ENCODE data around the gene DRC7. TPM values are rescaled to one million over a fixed set of nuclear protein-coding genes. Genes with fewer than 3 reads are reported as not detected.

DRC7 gene
- total RNA-seq, 8 experiments from 2014 or later = 0.49 to 7.4 (median 0.63) TPM; not detected in 1

DNA sequence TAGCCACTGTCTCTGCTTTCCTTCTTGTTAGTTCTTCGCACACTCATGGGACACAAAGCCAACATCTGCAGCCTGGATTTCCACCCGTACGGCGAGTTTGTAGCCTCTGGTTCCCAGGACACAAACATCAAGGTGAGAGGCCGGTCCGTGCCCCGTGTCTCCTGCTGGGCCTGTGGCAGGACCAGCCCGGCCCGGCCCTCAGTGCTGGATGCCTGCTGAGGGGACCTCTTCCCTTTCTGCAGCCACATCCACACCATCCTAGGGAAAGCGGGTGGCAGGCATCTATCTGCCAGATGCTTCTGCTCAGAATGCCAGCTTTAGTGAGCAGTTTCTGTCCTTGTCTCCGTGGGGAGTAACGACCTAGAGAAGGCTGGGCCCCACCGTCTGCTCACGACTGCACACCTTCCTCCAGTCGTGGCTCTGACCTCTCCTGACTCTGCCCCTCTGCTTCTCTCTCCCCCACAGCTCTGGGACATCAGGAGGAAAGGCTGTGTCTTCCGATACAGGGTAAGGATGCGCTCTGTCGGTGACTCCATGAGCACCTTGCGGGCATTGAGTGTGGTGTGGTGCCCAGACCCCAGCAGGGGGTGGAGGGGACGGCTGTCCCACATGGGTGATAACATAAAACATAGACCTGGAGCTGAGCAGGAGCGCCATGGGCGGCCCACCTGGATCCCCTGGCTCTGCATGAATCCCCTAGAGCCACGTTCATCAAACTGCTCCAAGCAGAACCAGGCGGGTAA, 56.4 kb downstream of the DRC7 start:
- Histone ChIP-seq H3K27ac (no peak overlapping the region), H3K4me1 (replicated peaks in 1 of 2) (no peaks in the 10 kb centered on the region), H3K4me3 (no peak overlapping the region)
- in situ Hi-C loops (cut with MboI; ENCODE audit: low pct_unique_long_range_greater_than_20kb in 2 of 9, low sequenced_read_pairs in 9 of 9, unreplicated experiment in 9 of 9) = loop anchor here in 2 of 9 experiments (10.0 to 25.0 kb wide), 3 partner anchors 114 to 261 kb away; partner anchors contain the start of genes USB1 (in 1 of the 2) and ZNF319 (in 1 of the 2)
- WGBS, 10 experiments = 70 to 100% (median 86%) methylated on average over 2 to 14 of the region's 24 CpGs; no CpG with 5 or more reads in 3 of the 10 experiments
- ATAC-seq (replicated peaks in 6 of 8) = no peak

DNA sequence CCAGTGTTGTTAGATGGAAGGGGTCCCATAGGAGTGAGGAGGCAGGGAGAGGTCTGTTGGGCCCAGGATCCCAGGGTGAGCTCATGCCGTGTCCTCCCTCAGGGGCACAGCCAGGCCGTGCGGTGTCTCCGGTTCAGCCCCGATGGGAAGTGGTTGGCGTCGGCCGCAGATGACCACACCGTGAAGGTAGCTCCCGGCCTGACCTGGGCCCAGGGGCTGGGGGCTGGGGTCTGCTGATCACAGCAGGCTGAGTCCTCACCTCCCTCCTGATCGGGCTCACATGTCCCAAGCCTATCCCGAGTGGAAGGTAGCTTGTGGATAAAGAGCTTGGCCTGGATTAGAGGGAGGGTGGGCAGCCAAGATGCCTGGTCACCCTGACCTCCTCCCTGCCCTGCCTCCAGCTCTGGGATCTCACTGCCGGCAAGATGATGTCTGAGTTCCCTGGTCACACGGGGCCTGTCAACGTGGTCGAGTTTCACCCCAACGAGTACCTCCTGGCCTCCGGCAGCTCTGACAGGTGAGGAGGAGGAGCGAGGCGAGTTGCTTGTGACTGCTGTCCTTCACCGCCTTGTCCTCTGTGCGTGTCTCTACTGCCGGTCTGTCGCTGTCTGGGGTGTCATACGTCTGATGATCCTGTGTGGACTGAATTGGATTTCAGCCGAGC, 57.1 kb downstream of the DRC7 start:
- Histone ChIP-seq H3K4me1 (replicated peaks in 1 of 2) (no peaks in the 10 kb centered on the region), H3K27ac (no peak overlapping the region), H3K4me3 (no peak overlapping the region)
- no peak for ATAC-seq (replicated peaks in 6 of 8)
- WGBS, 10 experiments = 87 to 100% (median 92%) methylated on average over 1 to 9 of the region's 26 CpGs; no CpG with 5 or more reads in 4 of the 10 experiments
- in situ Hi-C loops (cut with MboI; ENCODE audit: low pct_unique_long_range_greater_than_20kb in 2 of 9, low sequenced_read_pairs in 9 of 9, unreplicated experiment in 9 of 9) = loop anchor here in 2 of 9 experiments (10.0 to 25.0 kb wide), 3 partner anchors 113 to 261 kb away; partner anchors contain the start of genes USB1 (in 1 of the 2) and ZNF319 (in 1 of the 2)

DNA sequence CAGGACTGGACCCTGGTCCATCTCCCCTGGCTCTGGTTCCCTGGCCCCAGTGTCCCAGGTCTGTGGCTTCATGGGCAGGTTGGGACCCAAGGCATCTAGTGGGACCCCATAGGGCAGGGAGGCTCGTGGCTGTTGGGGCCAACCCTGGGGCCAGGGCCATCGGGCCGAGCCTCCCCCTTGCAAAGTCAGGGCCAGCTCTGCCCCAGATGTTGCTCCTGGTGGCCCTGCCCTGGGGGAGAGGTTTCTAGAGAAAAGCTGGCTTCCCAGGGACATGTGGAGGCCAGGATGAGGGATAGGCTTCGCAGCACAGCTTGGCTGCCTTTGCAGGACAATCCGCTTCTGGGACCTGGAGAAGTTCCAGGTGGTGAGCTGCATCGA, 57.6 kb downstream of the DRC7 start:
- Histone ChIP-seq H3K4me3 (no peak overlapping the region), H3K4me1 (replicated peaks in 1 of 2) (no peaks in the 10 kb centered on the region), H3K27ac (no peak overlapping the region)
- ATAC-seq (replicated peaks in 6 of 8) = peak in 1 of 8 experiments; percentile 11
- WGBS, 10 experiments = 10 to 100% (median 95%) methylated on average over 1 to 2 of the region's 6 CpGs; no CpG with 5 or more reads in 6 of the 10 experiments
- in situ Hi-C loops (cut with MboI; ENCODE audit: low pct_unique_long_range_greater_than_20kb in 2 of 9, low sequenced_read_pairs in 9 of 9, unreplicated experiment in 9 of 9) = loop anchor here in 2 of 9 experiments (10.0 to 25.0 kb wide), 3 partner anchors 113 to 260 kb away; partner anchors contain the start of genes USB1 (in 1 of the 2) and ZNF319 (in 1 of the 2)

DNA sequence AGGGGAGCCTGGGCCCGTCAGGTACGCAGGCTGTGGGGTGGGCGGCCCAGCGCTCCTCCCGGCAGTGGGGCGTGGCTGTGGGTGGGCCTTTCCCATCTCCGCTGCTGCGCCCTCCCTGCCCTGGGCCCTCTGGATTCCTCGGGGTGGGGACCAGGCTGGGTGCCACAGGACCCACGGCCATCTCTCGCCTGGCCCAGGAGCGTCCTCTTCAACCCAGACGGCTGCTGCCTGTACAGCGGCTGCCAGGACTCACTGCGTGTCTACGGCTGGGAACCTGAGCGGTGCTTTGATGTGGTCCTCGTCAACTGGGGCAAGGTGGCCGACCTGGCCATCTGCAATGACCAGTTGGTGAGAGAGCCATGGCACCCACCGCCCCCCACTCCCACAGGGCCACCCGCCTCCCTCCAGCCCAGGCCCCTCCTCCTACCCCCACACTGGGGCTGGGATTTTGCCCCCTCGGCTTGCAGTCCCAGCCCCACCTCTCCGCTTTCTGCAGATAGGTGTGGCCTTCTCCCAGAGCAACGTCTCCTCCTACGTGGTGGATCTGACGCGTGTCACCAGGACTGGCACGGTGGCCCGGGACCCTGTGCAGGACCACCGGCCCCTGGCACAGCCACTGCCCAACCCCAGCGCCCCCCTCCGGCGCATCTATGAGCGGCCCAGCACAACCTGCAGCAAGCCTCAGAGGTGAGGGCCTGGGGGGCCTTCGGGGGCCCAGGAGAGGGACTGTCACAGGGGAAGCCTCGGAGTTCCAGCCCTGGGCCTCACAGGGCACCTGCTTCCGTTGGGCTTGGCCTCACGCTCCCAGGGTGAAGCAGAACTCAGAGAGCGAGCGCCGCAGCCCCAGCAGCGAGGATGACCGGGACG, 58.2 kb downstream of the DRC7 start:
- WGBS, 10 experiments = no CpG with 5 or more reads among the region's 44 CpGs
- in situ Hi-C loops (cut with MboI; ENCODE audit: low pct_unique_long_range_greater_than_20kb in 2 of 9, low sequenced_read_pairs in 9 of 9, unreplicated experiment in 9 of 9) = loop anchor here in 2 of 9 experiments (10.0 to 25.0 kb wide), 3 partner anchors 112 to 259 kb away; partner anchors contain the start of genes USB1 (in 1 of the 2) and ZNF319 (in 1 of the 2)
- ATAC-seq (replicated peaks in 6 of 8) = no peak
- no peak overlapping the region for H3K27ac ChIP-seq
- no peak overlapping the region for H3K4me3 ChIP-seq
- H3K4me1 ChIP-seq (replicated peaks in 1 of 2) = no peaks in the 10 kb centered on the region

DNA sequence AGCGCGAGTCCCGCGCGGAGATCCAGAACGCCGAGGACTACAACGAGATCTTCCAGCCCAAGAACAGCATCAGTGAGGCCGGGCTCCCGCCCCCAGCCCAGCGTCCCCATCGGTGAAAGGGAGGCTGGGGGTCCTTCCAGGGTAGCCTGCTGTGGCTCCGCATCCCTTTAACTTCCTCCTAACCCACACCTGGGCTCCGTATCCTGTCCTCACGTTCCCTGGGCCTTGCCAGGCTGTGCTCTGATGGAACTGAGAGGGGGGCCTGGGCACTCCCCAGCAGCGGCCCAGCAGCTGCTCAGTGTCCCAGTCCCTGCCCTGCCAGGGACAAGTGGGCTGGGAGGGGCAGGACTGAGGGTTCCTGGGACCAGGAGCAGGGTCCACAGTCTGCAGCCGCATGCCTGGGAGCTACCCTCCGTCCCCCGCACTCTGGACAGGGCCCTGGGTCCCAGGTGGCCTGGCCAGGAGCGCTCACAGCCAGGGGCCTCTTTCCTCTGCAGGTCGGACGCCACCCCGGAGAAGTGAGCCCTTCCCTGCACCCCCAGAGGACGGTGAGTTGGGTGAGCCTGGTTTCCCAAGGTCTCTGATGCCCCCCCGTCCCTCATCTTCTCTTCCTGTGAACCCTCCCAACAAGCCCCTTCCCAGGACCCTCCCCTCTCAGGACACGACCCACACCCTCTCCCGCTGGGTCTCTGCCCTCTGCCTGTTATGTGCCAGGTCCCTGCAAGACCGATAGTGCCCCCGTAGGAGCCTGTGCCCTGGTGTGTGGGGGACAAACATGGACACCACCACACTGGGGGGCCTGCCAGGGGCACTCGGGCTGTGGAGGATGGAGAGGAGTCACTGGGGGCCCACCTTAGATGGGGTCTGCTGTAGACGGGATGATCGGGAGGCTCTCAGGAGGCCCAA, 59.1 kb downstream of the DRC7 start:
- Histone ChIP-seq H3K27ac (no peak overlapping the region), H3K4me3 (no peak overlapping the region), H3K4me1 (replicated peaks in 1 of 2) (no peaks in the 10 kb centered on the region)
- WGBS, 10 experiments = 100% methylated on average over 1 to 4 of the region's 32 CpGs; no CpG with 5 or more reads in 8 of the 10 experiments
- in situ Hi-C loops (cut with MboI; ENCODE audit: low pct_unique_long_range_greater_than_20kb in 2 of 9, low sequenced_read_pairs in 9 of 9, unreplicated experiment in 9 of 9) = loop anchor here in 2 of 9 experiments (10.0 to 25.0 kb wide), 3 partner anchors 111 to 259 kb away; partner anchors contain the start of genes USB1 (in 1 of the 2) and ZNF319 (in 1 of the 2)
- ATAC-seq (replicated peaks in 6 of 8) = no peak

DNA sequence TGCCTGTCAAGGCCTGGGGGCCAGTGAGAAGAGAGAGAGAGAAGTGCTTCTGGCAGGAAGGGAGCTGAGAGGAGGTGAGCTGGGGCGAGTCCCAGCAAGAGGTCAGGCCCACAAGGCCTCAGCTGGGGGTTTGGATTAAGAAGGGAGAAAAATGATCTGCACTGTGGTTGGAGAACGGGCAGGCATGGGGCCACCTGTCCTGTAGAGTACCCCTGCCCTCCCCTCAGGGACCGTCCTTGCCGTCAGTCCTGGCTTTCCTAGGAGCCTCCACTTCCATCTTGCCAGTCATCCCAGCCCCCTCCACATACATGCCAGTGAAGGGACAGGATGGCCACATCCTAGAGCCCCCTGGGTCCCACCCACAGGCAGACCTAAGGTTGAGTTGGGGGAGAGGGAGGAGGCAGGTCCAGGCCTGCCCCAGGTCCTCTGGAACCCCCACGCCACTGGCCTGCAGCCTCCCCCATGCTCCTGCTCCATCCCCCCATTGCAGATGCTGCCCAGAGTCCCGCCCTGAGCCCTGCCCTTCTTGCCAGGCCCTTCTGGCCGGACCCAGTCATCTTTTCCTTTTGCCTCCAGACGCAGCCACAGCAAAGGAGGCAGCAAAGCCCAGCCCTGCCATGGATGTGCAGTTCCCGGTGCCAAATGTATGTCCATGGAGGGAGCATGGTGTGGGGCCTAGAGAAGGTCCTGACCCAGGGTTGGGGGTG, 59.9 kb downstream of the DRC7 start:
- in situ Hi-C loops (cut with MboI; ENCODE audit: low pct_unique_long_range_greater_than_20kb in 2 of 9, low sequenced_read_pairs in 9 of 9, unreplicated experiment in 9 of 9) = loop anchor here in 2 of 9 experiments (10.0 to 25.0 kb wide), 3 partner anchors 110 to 258 kb away; partner anchors contain the start of genes USB1 (in 1 of the 2) and ZNF319 (in 1 of the 2)

DNA sequence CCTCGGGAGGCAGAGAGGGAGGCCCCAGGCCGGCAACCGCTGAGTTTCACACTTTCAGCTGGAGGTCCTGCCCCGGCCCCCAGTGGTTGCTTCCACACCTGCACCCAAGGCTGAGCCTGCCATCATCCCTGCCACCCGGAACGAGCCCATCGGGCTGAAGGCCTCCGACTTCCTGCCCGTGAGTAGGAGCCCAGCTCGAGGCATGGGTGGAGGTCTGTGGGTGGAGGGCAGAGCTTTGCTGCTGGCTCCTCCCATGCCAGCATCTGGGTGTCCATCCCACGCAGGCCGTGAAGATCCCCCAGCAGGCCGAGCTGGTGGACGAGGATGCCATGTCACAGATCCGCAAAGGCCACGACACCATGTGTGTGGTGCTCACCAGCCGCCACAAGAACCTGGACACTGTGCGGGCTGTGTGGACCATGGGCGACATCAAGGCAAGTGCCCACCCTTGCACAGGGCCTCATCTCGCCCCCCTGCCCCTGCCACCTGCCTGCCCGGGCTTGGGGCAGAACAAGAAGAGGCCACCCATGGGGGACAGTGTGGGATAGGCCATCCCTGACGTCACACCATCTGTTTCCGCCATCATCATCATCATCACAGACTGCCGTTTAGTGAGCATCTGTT, 60.6 kb downstream of the DRC7 start:
- WGBS, 10 experiments = 67 to 94% methylated on average over 1 to 6 of the region's 24 CpGs; no CpG with 5 or more reads in 8 of the 10 experiments
- in situ Hi-C loops (cut with MboI; ENCODE audit: low pct_unique_long_range_greater_than_20kb in 2 of 9, low sequenced_read_pairs in 9 of 9, unreplicated experiment in 9 of 9) = loop anchor here in 2 of 9 experiments (10.0 to 25.0 kb wide), 3 partner anchors 110 to 257 kb away; partner anchors contain the start of genes USB1 (in 1 of the 2) and ZNF319 (in 1 of the 2)
- no peak for ATAC-seq (replicated peaks in 6 of 8)
- H3K27ac ChIP-seq = no peak overlapping the region
- H3K4me3 ChIP-seq = no peak overlapping the region
- no peaks in the 10 kb centered on the region for H3K4me1 ChIP-seq (replicated peaks in 1 of 2)

More for the DNA sequence above, 59.9 kb downstream of the DRC7 start:
- Histone ChIP-seq H3K4me1 (replicated peaks in 1 of 2) (no peaks in the 10 kb centered on the region), H3K27ac (no peak overlapping the region), H3K4me3 (no peak overlapping the region)
- peak in 1 of 8 experiments; percentile 20 for ATAC-seq (replicated peaks in 6 of 8)
- 67% methylated on average over 1 of the region's 9 CpGs; no CpG with 5 or more reads in 9 of the 10 experiments for WGBS, 10 experiments

DNA sequence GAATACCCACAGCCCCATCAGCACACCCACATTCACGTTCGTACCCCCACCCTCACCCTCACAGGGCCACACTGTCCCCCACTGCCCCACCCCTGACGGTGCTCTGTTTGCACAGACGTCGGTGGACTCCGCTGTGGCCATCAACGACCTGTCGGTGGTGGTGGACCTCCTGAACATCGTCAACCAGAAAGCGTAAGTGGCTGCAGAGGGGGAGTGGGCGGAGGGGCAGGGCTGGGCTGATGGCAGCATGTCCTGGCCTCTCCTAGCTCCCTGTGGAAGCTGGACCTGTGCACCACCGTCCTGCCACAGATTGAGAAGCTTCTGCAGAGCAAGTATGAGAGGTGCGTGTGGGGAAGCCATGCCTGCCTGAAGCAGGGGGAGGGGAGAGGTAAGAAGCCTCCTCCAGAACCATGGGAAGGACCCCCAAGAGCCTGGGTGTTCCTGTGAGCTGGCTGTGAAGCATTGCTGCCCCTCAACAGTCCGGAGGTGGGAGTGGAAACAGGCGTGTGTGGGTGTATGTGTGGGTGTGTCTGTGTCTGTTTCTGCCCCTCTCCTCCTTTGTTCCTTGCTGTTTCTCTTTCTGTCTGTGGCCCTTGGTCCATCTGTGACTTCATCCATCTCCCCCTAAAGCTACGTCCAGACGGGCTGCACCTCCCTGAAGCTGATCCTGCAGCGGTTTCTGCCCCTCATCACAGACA, 61.3 kb downstream of the DRC7 start:
- no peak overlapping the region for H3K27ac ChIP-seq
- no peak overlapping the region for H3K4me3 ChIP-seq
- ATAC-seq (replicated peaks in 6 of 8) = no peak
- WGBS, 10 experiments = 93 to 100% methylated on average over 2 to 3 of the region's 18 CpGs; no CpG with 5 or more reads in 8 of the 10 experiments
- H3K4me1 ChIP-seq (replicated peaks in 1 of 2) = no peaks in the 10 kb centered on the region
- in situ Hi-C loops (cut with MboI; ENCODE audit: low pct_unique_long_range_greater_than_20kb in 2 of 9, low sequenced_read_pairs in 9 of 9, unreplicated experiment in 9 of 9) = loop anchor here in 2 of 9 experiments (10.0 to 25.0 kb wide), 3 partner anchors 109 to 256 kb away; partner anchors contain the start of genes USB1 (in 1 of the 2) and ZNF319 (in 1 of the 2)

DNA sequence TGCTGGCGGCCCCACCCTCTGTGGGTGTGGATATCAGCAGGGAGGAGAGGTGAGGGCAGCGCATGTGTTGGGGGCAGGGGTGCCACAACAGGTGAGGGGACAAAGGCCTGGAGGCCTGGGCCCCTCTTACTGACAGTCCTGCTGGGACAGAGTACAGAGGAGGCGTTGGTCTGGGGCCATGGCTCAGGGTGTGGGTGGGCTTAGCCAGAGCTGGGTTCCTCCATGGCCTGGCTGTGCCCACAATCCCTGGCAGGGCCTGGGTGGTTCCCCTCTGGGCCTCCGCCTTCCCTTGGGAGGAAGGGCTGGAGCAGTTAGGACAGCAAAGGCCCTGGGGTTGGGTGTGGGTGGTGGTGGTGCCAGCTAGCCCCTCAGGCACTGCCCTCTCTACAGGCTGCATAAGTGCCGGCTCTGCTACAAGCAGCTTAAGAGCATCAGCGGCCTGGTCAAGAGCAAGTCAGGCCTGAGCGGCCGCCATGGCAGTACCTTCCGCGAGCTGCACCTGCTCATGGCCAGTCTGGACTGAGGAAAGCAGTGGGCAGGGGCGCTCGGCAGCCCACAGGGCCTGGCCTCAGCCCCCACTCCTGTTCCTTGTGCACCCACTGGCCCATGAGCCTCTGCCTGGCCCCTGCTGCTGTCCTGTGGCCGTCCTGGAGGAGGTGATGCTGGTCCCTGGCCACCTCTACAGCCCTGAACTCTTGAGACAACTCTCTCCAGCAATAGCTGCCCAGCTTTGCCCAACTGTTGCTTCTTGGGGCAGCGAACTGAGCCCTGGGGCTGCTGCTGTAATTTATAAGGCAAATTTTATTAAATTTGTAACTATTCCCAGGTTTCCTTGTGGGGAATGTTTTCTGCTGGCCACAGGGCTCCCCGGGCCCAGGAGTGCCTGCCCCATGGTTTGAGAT, 62.1 kb downstream of the DRC7 start:
- in situ Hi-C loops (cut with MboI; ENCODE audit: low pct_unique_long_range_greater_than_20kb in 2 of 9, low sequenced_read_pairs in 9 of 9, unreplicated experiment in 9 of 9) = loop anchor here in 2 of 9 experiments (10.0 to 25.0 kb wide), 3 partner anchors 108 to 256 kb away; partner anchors contain the start of genes USB1 (in 1 of the 2) and ZNF319 (in 1 of the 2)
- ATAC-seq (replicated peaks in 6 of 8) = peak in 5 of 8 experiments; percentile 2 to 16 (median 7)
- Histone ChIP-seq H3K4me3 (no peak overlapping the region), H3K4me1 (replicated peaks in 1 of 2) (no peaks in the 10 kb centered on the region), H3K27ac (no peak overlapping the region)
- WGBS, 10 experiments = 57 to 100% (median 100%) methylated on average over 1 to 3 of the region's 15 CpGs; no CpG with 5 or more reads in 6 of the 10 experiments

All from motor neuron (in vitro differentiated cells).